K562 (cell line): Measurements from ENCODE around the gene TRPV5. TPM values are rescaled to one million over a fixed set of nuclear protein-coding genes. Genes with fewer than 3 reads are reported as not detected.

ENCODE experiments used
- ATAC-seq: fragments of 200-7000 bp; cut with Tn5 transposase; 3 replicates; pipeline ENCODE4 v1.9.1; 2020; ENCODE audit warnings: moderate library complexity
- BruUV-seq: library from RNA; stranded (reverse); fragments of 400-500 nt; replicated peaks from 2 replicates; lab custom pipeline; 2021; lab: Mats Ljungman, UMichigan
- CTCF ChIA-PET: fragments of 300-600 bp; formaldehyde crosslinking; extraction: SDS; loops from one replicate; lab custom pipeline; 2021; ENCODE audit warnings: low intra/inter-chr PET ratio; lab: Yijun Ruan, JAX
- POLR2A ChIA-PET: fragments of 300-600, 350-650 bp; sonication (Branson Sonifier 250); formaldehyde crosslinking; extraction: SDS; loops from one replicate; lab custom pipeline; 2021; ENCODE audit warnings: antibody characterized with exemption, inconsistent platforms; lab: Yijun Ruan, JAX
- DNase-seq, 4 experiments: peaks; one replicate each; pipeline versions ENCODE4 v3.0.0 to v3.0.0-alpha.2; 2011 to 2018; ENCODE audit warnings: low spot score in 3 of 4, mixed read lengths in 3 of 4; ENCODE audit errors: extremely low read depth in 1 of 4
- FAIRE-seq: peaks from 2 replicates; lab custom pipeline; 2011; peaks lifted over from hg19 to GRCh38; lab: Jason Lieb, UNC
- H2AFZ ChIP-seq: 2 replicates; pipeline ENCODE4 v1.6.0; 2011; ENCODE audit warnings: low read depth, low read length, control low read depth, inconsistent platforms
- H3K27ac ChIP-seq: fragments of 200-600 bp; 3 replicates; pipeline ENCODE4 v1.8.0; 2011; ENCODE audit warnings: low read depth, mild to moderate bottlenecking, control low read depth, inconsistent platforms, low read length, moderate library complexity, mixed read lengths; ENCODE audit errors: extremely low read depth
- H3K27me3 ChIP-seq, 2 experiments: fragments of 300-600 bp in 1 of 2; 2 replicates in 1 of 2; 3 replicates in 1 of 2; pipeline versions ENCODE4 v1.6.0 to v1.8.0; 2011; ENCODE audit warnings: inconsistent platforms in 2 of 2, low read length in 2 of 2, mild to moderate bottlenecking in 1 of 2, mixed read lengths in 1 of 2, moderate library complexity in 1 of 2; ENCODE audit not compliant: control insufficient read depth in 2 of 2, insufficient read depth in 2 of 2
- H3K36me3 ChIP-seq: fragments of 300-600 bp; 3 replicates; pipeline ENCODE4 v1.8.0; 2011; ENCODE audit warnings: mild to moderate bottlenecking, low read length, inconsistent platforms; ENCODE audit not compliant: control insufficient read depth, insufficient read depth
- H3K4me1 ChIP-seq, 2 experiments: fragments of 200-600 bp in 1 of 2; replicated peaks in 1 of 2; 2 replicates in 1 of 2; 3 replicates in 1 of 2; pipeline versions ENCODE4 v1.5.1 to v1.8.0; 2011; ENCODE audit warnings: inconsistent platforms in 2 of 2, low read length in 2 of 2, mild to moderate bottlenecking in 1 of 2, mixed read lengths in 1 of 2, moderate library complexity in 1 of 2; ENCODE audit not compliant: control insufficient read depth in 2 of 2, insufficient read depth in 2 of 2
- H3K4me2 ChIP-seq: 2 replicates; pipeline ENCODE4 v1.6.1; 2011; ENCODE audit warnings: low read length, control low read depth, inconsistent platforms, mixed read lengths; ENCODE audit not compliant: insufficient read depth
- H3K4me3 ChIP-seq: fragments of 200-600 bp; sonication (generic), shearing (Covaris generic); 2 replicates; pipeline ENCODE4 v1.5.1; 2016; ENCODE audit warnings: control low read depth, inconsistent platforms
- H3K79me2 ChIP-seq: fragments of 200-600 bp; 3 replicates; pipeline ENCODE4 v1.8.0; 2011; ENCODE audit warnings: low read length, inconsistent platforms; ENCODE audit not compliant: control insufficient read depth, insufficient read depth
- H3K9ac ChIP-seq, 2 experiments: 2 replicates each; pipeline versions ENCODE4 v1.6.0 to v1.6.1; 2011; ENCODE audit warnings: low read depth in 2 of 2, low read length in 2 of 2, control low read depth in 1 of 2, inconsistent platforms in 1 of 2, mild to moderate bottlenecking in 1 of 2, mixed read lengths in 1 of 2; ENCODE audit not compliant: insufficient read depth in 1 of 2
- H3K9me1 ChIP-seq: one replicate; pipeline ENCODE4 v1.6.0; 2011; ENCODE audit warnings: inconsistent platforms, mild to moderate bottlenecking, low read length, moderate library complexity; ENCODE audit not compliant: control insufficient read depth, insufficient read depth
- H3K9me3 ChIP-seq: replicated peaks from 2 replicates; pipeline ENCODE4 v1.5.1; 2011; ENCODE audit warnings: low read depth, low read length, inconsistent platforms; ENCODE audit not compliant: control insufficient read depth, insufficient read depth
- H4K20me1 ChIP-seq: replicated peaks from 2 replicates; pipeline ENCODE4 v1.6.1; 2011; ENCODE audit warnings: low read length, inconsistent platforms, mixed read lengths; ENCODE audit not compliant: control insufficient read depth, insufficient read depth
- CREB5 ChIP-seq: fragments of 250-450 bp; sonication (Bioruptor Pico); IDR thresholded peaks from 2 replicates; pipeline ENCODE4 v1.5.0; 2020; ENCODE audit warnings: mild to moderate bottlenecking
- PTBP1 ChIP-seq: fragments of 200-400 bp; formaldehyde crosslinking; IDR thresholded peaks from 2 replicates; pipeline ENCODE4 v1.6.1; 2017; ENCODE audit warnings: low read depth, low read length
- TGIF2 ChIP-seq: sonication (generic); formaldehyde crosslinking; IDR thresholded peaks from 2 replicates; pipeline ENCODE4 v1.8.1; 2022; ENCODE audit warnings: mild to moderate bottlenecking, missing genetic modification reagents, moderate library complexity
- ZNF408 ChIP-seq: fragments of 250-450 bp; sonication (Bioruptor Pico); IDR thresholded peaks from 2 replicates; pipeline ENCODE4 v1.4.0; 2020; ENCODE audit warnings: low read depth, mild to moderate bottlenecking, moderate library complexity
- WGBS: fragments of 100-300 bp; shearing (Covaris generic); methylation state at CpG from one replicate; pipeline ENCODE4 v1.1.6; 2016; ENCODE audit warnings: low coverage, mixed read lengths; ENCODE audit not compliant: insufficient coverage; ENCODE audit errors: missing lambda C conversion rate; 5-methylcytosine and 5-hydroxymethylcytosine counted together
- in situ Hi-C: fragments of 300-500 bp; cut with MboI; formaldehyde crosslinking; loops from 4 replicates; pipeline ENCODE4 v1.15.0; 2018; ENCODE audit warnings: inconsistent platforms, mixed read lengths
- intact Hi-C: fragments of 100-400 bp; cut with micrococcal nuclease; formaldehyde crosslinking; loops from 2 replicates; pipeline ENCODE4 v1.14.2; 2022
- polyA plus RNA-seq, 8 experiments: library from polyadenylated mRNA; depleted of rRNA in 4 of 8; stranded (reverse) in 5 of 8; unstranded in 3 of 8; fragments of >200 nt; fragmentation: Nextera tagmentation in 2 of 8; fragmentation: Illumina TruSeq in 1 of 8; extraction: Ambion mirVana in 2 of 8; extraction: Trizol in 1 of 8; gene quantifications; 2 replicates each; pipeline versions ENCODE4 v1.2.1 to v1.2.3, GENCODE V29; 2011 to 2014; ENCODE audit warnings: inconsistent platforms in 1 of 8, missing spikeins in 1 of 8
- total RNA-seq, 7 experiments: library from RNA; depleted of rRNA in 6 of 7; stranded (reverse); fragments of >200 nt in 6 of 7; fragmentation: Illumina TruSeq in 2 of 7; extraction: Trizol in 2 of 7; gene quantifications; 2 replicates each; pipeline versions ENCODE4 v1.2.1 to v1.2.3, GENCODE V29; 2011 to 2021; ENCODE audit warnings: low replicate concordance in 1 of 7

The TRPV5 gene
- total and polyA plus RNA-seq, 9 of the 15 experiments (the other 6 are each of a cell fraction or from before 2014, with no cell fraction given) = not detected

DNA sequence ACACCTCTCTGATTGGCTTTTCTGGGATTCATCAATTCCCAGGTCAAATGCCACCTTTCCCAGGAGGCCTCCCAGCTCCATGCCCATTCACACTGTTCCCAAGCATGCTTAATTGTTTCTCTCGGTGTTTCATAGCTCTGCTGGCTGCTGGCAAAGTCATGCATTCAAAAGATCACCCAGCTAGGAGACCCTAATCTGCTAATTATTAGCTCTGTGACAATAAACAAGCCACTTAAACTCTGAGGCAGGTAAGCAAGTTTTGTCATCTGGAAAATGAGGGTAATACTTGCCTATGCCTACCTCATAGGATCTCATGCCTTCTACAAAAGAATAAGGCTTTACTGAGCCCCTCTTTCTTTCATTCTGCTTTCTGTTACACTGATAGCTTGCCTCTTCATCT is 29.4 kb upstream of the TRPV5 start:
- POLR2A ChIA-PET = interaction anchor here (3.1 kb wide), 1 partner anchor 16 kb away, joined by 13 read pairs; no protein-coding TSS in a partner anchor
- H3K9me3 ChIP-seq = no peaks in the 10 kb centered on the region
- CTCF ChIA-PET = no interaction called here
- intact Hi-C loops (loop anchor here (2.0 kb wide), 1 partner anchor 40 kb away; no protein-coding TSS in a partner anchor), in situ Hi-C loops (no loop called here)
- peak overlapping the region; percentile 57 for H2AFZ ChIP-seq
- peaks cover 28 to 62% of the 10 kb centered on the region in 2 experiments for H3K4me1 ChIP-seq
- FAIRE-seq (no peak), ATAC-seq (no peak), DNase-seq (no peak)
- H3K4me2 ChIP-seq = no peak overlapping the region; the same call in 1 of the 2 replicates
- H3K27ac ChIP-seq = peak overlapping the region; percentile 74; the same call in 2 of the 3 replicates
- no peaks in the 10 kb centered on the region for H3K27me3 ChIP-seq
- H3K9me1 ChIP-seq = no peaks in the 10 kb centered on the region
- 0% methylated on average over 1 of the region's 1 CpG for WGBS
- H3K4me3 ChIP-seq = no peak overlapping the region
- peaks cover 24% of the 10 kb centered on the region for H3K36me3 ChIP-seq
- peaks cover 9% of the 10 kb centered on the region for H4K20me1 ChIP-seq
- H3K9ac ChIP-seq = peak overlapping the region in 1 of 2 experiments; percentile 73; a peak in 1 of 4 replicates
- peaks cover 25% of the 10 kb centered on the region for H3K79me2 ChIP-seq
- TF ChIP-seq PTBP1 (no peak), CREB5 (CRISPR knock-in tag) (no peak), TGIF2 (no peak), ZNF408 (CRISPR knock-in tag) (no peak)
- BruUV-seq = no TSS peak
